HG03378 (cell line): Measurements from ENCODE around the gene LRP8.
"Not testable (repeated sequence)": the region's sequence is repeated elsewhere in the genome, so short reads cannot be mapped to it uniquely, and the experiment has no call there.

Experiments
- ATAC-seq: cut with Tn5 transposase; IDR thresholded peaks from one replicate; pipeline ENCODE4 v1.9.1; 2021; ENCODE audit warnings: mild to moderate bottlenecking, moderate library complexity; ENCODE audit not compliant: unreplicated experiment

The LRP8 gene

GRCh38 chr1:53285969-53286760 is 41.7 kb downstream of the LRP8 start:
- ATAC-seq, result no peak

- ATAC-seq, result no peak
These were observed 42.3 kb downstream of the LRP8 start for GRCh38 chr1:53285546-53285945.

- no peak for ATAC-seq
These were observed 43.4 kb downstream of the LRP8 start for GRCh38 chr1:53284224-53285020.

- not testable (repeated sequence) for ATAC-seq
These were observed 44.7 kb downstream of the LRP8 start for GRCh38 chr1:53283156-53283555.

GRCh38 chr1:53281133-53281532 is 46.7 kb downstream of the LRP8 start:
- ATAC-seq, result no peak

- no peak for ATAC-seq
These were observed 47.4 kb downstream of the LRP8 start for GRCh38 chr1:53280496-53280895.

- ATAC-seq, result no peak
These were observed 48.3 kb downstream of the LRP8 start for GRCh38 chr1:53279296-53280200.

- no peak for ATAC-seq
These were observed 49.6 kb downstream of the LRP8 start for GRCh38 chr1:53278298-53278725.

GRCh38 chr1:53277326-53277725 is 50.5 kb downstream of the LRP8 start:
- no peak for ATAC-seq

GRCh38 chr1:53276902-53277281 is 51.0 kb downstream of the LRP8 start:
- ATAC-seq, result no peak

GRCh38 chr1:53276153-53276901 is 51.5 kb downstream of the LRP8 start:
- no peak for ATAC-seq

GRCh38 chr1:53275566-53275965 is 52.3 kb downstream of the LRP8 start:
- no peak for ATAC-seq

- no peak for ATAC-seq
These were observed 53.2 kb downstream of the LRP8 start for GRCh38 chr1:53274541-53275185.

GRCh38 chr1:53274026-53274425 is 53.8 kb downstream of the LRP8 start:
- ATAC-seq, result no peak

- no peak for ATAC-seq
These were observed 54.3 kb downstream of the LRP8 start for GRCh38 chr1:53273526-53273925.

GRCh38 chr1:53272349-53272748 is 55.5 kb downstream of the LRP8 start:
- ATAC-seq, result no peak

- no peak for ATAC-seq
These were observed 56.3 kb downstream of the LRP8 start for GRCh38 chr1:53271446-53272090.

- no peak for ATAC-seq
These were observed 57.0 kb downstream of the LRP8 start for GRCh38 chr1:53270873-53271272.

GRCh38 chr1:53270107-53270506 is 57.8 kb downstream of the LRP8 start:
- no peak for ATAC-seq
